ENCODE data around the gene KLHL12.

Gene KLHL12

GRCh38 chr1:202954057-202954745 is 27.2 kb upstream of the KLHL12 start:
- Histone ChIP-seq H3K27ac (no peak overlapping the region), H3K27me3 (replicated peaks) (no peaks in the 10 kb centered on the region), H3K4me3 (ENCODE audit: low read depth, low read length) (no peak overlapping the region), H3K36me3 (replicated peaks) (peaks cover 5% of the 10 kb centered on the region)
- in situ Hi-C loops (cut with HindIII; ENCODE audit: low pct_ligation_motif_present, low sequenced_read_pairs), result no loop called here
- no peak for TF ChIP-seq CTCF (IDR thresholded peaks at IDR 0.05; ENCODE audit: low read depth, low read length, missing control alignments)
- no peak for DNase-seq

- no peak for DNase-seq
- no peak for TF ChIP-seq CTCF (IDR thresholded peaks at IDR 0.05; ENCODE audit: low read depth, low read length, missing control alignments)
- Histone ChIP-seq H3K4me3 (ENCODE audit: low read depth, low read length) (no peak overlapping the region), H3K36me3 (replicated peaks) (peaks cover 10% of the 10 kb centered on the region), H3K27ac (no peak overlapping the region), H3K27me3 (replicated peaks) (no peaks in the 10 kb centered on the region)
- in situ Hi-C loops (cut with HindIII; ENCODE audit: low pct_ligation_motif_present, low sequenced_read_pairs), result no loop called here
Measured at GRCh38 chr1:202953392-202953791, 26.4 kb upstream of the KLHL12 start.

GRCh38 chr1:202952818-202953217 is 25.8 kb upstream of the KLHL12 start:
- in situ Hi-C loops (cut with HindIII; ENCODE audit: low pct_ligation_motif_present, low sequenced_read_pairs), result no loop called here
- TF ChIP-seq CTCF (IDR thresholded peaks at IDR 0.05; ENCODE audit: low read depth, low read length, missing control alignments), result no peak
- no peaks in the 10 kb centered on the region for H3K27me3 ChIP-seq (replicated peaks)
- peak; percentile 24 for DNase-seq
- no peak overlapping the region for H3K27ac ChIP-seq
- H3K4me3 ChIP-seq (ENCODE audit: low read depth, low read length), result no peak overlapping the region
- peaks cover 14% of the 10 kb centered on the region for H3K36me3 ChIP-seq (replicated peaks)

- no peak overlapping the region for H3K27ac ChIP-seq
- peaks cover 15% of the 10 kb centered on the region for H3K36me3 ChIP-seq (replicated peaks)
- no peak for TF ChIP-seq CTCF (IDR thresholded peaks at IDR 0.05; ENCODE audit: low read depth, low read length, missing control alignments)
- H3K27me3 ChIP-seq (replicated peaks), result no peaks in the 10 kb centered on the region
- H3K4me3 ChIP-seq (ENCODE audit: low read depth, low read length), result no peak overlapping the region
- DNase-seq, result no peak
- in situ Hi-C loops (cut with HindIII; ENCODE audit: low pct_ligation_motif_present, low sequenced_read_pairs), result no loop called here
Measured at GRCh38 chr1:202952099-202952498, 25.1 kb upstream of the KLHL12 start.

- H3K27ac ChIP-seq, result no peak overlapping the region
- DNase-seq, result no peak
- peaks cover 17% of the 10 kb centered on the region for H3K36me3 ChIP-seq (replicated peaks)
- TF ChIP-seq CTCF (IDR thresholded peaks at IDR 0.05; ENCODE audit: low read depth, low read length, missing control alignments), result no peak
- H3K27me3 ChIP-seq (replicated peaks), result no peaks in the 10 kb centered on the region
- H3K4me3 ChIP-seq (ENCODE audit: low read depth, low read length), result no peak overlapping the region
- in situ Hi-C loops (cut with HindIII; ENCODE audit: low pct_ligation_motif_present, low sequenced_read_pairs), result no loop called here
Measured at GRCh38 chr1:202951437-202951836, 24.4 kb upstream of the KLHL12 start.

GRCh38 chr1:202945483-202945882 is 18.4 kb upstream of the KLHL12 start:
- H3K27ac ChIP-seq, result no peak overlapping the region
- in situ Hi-C loops (cut with HindIII; ENCODE audit: low pct_ligation_motif_present, low sequenced_read_pairs), result no loop called here
- peaks cover 66% of the 10 kb centered on the region for H3K36me3 ChIP-seq (replicated peaks)
- no peak overlapping the region for H3K4me3 ChIP-seq (ENCODE audit: low read depth, low read length)
- no peak for DNase-seq
- H3K27me3 ChIP-seq (replicated peaks), result no peaks in the 10 kb centered on the region
- TF ChIP-seq CTCF (IDR thresholded peaks at IDR 0.05; ENCODE audit: low read depth, low read length, missing control alignments), result no peak

Measured in brain microvascular endothelial cell (primary cell).